H1 (cell line): ENCODE data around the gene STT3B. TPM values are rescaled to one million over a fixed set of nuclear protein-coding genes. Genes with fewer than 3 reads are reported as not detected.

Experiments
- CTCF ChIA-PET: fragments of 300-600 bp; sonication (Branson Sonifier 250); formaldehyde crosslinking; loops from one replicate; lab custom pipeline; 2021; ENCODE audit not compliant: partially characterized antibody; lab: Charles Lee
- POLR2A ChIA-PET: fragments of 300-600 bp; sonication (Branson Sonifier 250); formaldehyde crosslinking; loops from one replicate; lab custom pipeline; 2021; ENCODE audit warnings: inconsistent platforms; ENCODE audit not compliant: partially characterized antibody; lab: Charles Lee
- DNase-seq, 2 experiments: peaks; one replicate each; pipeline versions ENCODE4 v3.0.0 to v3.0.0-alpha.2; 2010 to 2022; ENCODE audit warnings: low spot score in 2 of 2, low read depth in 1 of 2, mixed read lengths in 1 of 2
- FAIRE-seq: peaks from 2 replicates; lab custom pipeline; 2011; peaks lifted over from hg19 to GRCh38; lab: Jason Lieb, UNC
- H2AFZ ChIP-seq: 2 replicates; pipeline ENCODE4 v1.8.1; 2012; ENCODE audit warnings: low read length, inconsistent platforms
- H2AK5ac ChIP-seq: 2 replicates; pipeline ENCODE4 v1.6.1; 2013; ENCODE audit warnings: low read depth, low read length
- H2BK120ac ChIP-seq: replicated peaks from 2 replicates; pipeline ENCODE3; 2013; ENCODE audit warnings: low read depth, low read length, inconsistent platforms
- H2BK12ac ChIP-seq: 2 replicates; pipeline ENCODE4 v1.6.1; 2013; ENCODE audit warnings: low read depth, low read length
- H2BK15ac ChIP-seq: 2 replicates; pipeline ENCODE4 v1.6.1; 2013; ENCODE audit warnings: low read length
- H2BK20ac ChIP-seq: 2 replicates; pipeline ENCODE4 v1.6.1; 2013; ENCODE audit warnings: low read length
- H2BK5ac ChIP-seq: 2 replicates; pipeline ENCODE4 v1.6.1; 2013; ENCODE audit warnings: low read depth, low read length
- H3K14ac ChIP-seq: 2 replicates; pipeline ENCODE4 v1.6.1; 2013; ENCODE audit warnings: inconsistent platforms; ENCODE audit not compliant: insufficient read length
- H3K18ac ChIP-seq: 2 replicates; pipeline ENCODE4 v1.6.1; 2013; ENCODE audit warnings: low read length; ENCODE audit errors: extremely low read depth
- H3K23ac ChIP-seq: 2 replicates; pipeline ENCODE4 v1.6.1; 2013; ENCODE audit warnings: inconsistent platforms; ENCODE audit not compliant: insufficient read length
- H3K23me2 ChIP-seq: 2 replicates; pipeline ENCODE4 v1.6.1; 2013; ENCODE audit warnings: low read depth, low read length
- H3K27ac ChIP-seq: 2 replicates; pipeline ENCODE4 v1.6.1; 2011; ENCODE audit warnings: low read depth, low read length, inconsistent platforms
- H3K27me3 ChIP-seq, 4 experiments: replicated peaks in 1 of 4; 1 replicate in 1 of 4; 2 replicates in 3 of 4; pipeline versions ENCODE4 v1.6.1 to v1.8.1; 2011 to 2013; ENCODE audit warnings: low read length in 3 of 4, mild to moderate bottlenecking in 3 of 4, inconsistent platforms in 2 of 4, mixed read lengths in 2 of 4, moderate library complexity in 1 of 4; ENCODE audit not compliant: control insufficient read depth in 3 of 4, insufficient read depth in 3 of 4; ENCODE audit errors: extremely low read depth in 1 of 4
- H3K36me3 ChIP-seq, 4 experiments: 2 replicates each; pipeline versions ENCODE4 v1.6.1 to v1.8.1; 2011 to 2013; ENCODE audit warnings: mild to moderate bottlenecking in 4 of 4, low read length in 3 of 4, moderate library complexity in 2 of 4, control low read depth in 1 of 4, inconsistent platforms in 1 of 4; ENCODE audit not compliant: insufficient read depth in 4 of 4, control insufficient read depth in 2 of 4
- H3K4ac ChIP-seq: replicated peaks from 2 replicates; pipeline ENCODE3; 2013; ENCODE audit warnings: low read length, low read depth, mixed read lengths, inconsistent platforms; ENCODE audit not compliant: insufficient read length
- H3K4me1 ChIP-seq, 4 experiments: replicated peaks in 1 of 4; 1 replicate in 1 of 4; 2 replicates in 3 of 4; pipeline versions ENCODE4 v1.6.1 to v1.8.1; 2011 to 2013; ENCODE audit warnings: low read length in 3 of 4, inconsistent platforms in 2 of 4, mixed read lengths in 1 of 4; ENCODE audit not compliant: insufficient read depth in 4 of 4, control insufficient read depth in 3 of 4
- H3K4me2 ChIP-seq, 2 experiments: 2 replicates each; pipeline versions ENCODE4 v1.6.1 to v1.8.1; 2011 to 2013; ENCODE audit warnings: low read depth in 2 of 2, low read length in 2 of 2, control low read depth in 1 of 2, inconsistent platforms in 1 of 2, mild to moderate bottlenecking in 1 of 2; ENCODE audit not compliant: insufficient read depth in 1 of 2
- H3K4me3 ChIP-seq, 4 experiments: fragments of 200-600, 300-600 bp in 1 of 4; sonication (generic), shearing (Covaris generic), sonication (Bioruptor Twin) in 1 of 4; 2 replicates each; pipeline versions ENCODE4 v1.5.1 to v1.8.1; 2011 to 2016; ENCODE audit warnings: low read length in 4 of 4, low read depth in 3 of 4, control low read depth in 2 of 4, inconsistent platforms in 2 of 4, mild to moderate bottlenecking in 2 of 4, mixed read lengths in 1 of 4, moderate library complexity in 1 of 4; ENCODE audit not compliant: insufficient read depth in 2 of 4; ENCODE audit errors: extremely low read depth in 1 of 4
- H3K56ac ChIP-seq: replicated peaks from 2 replicates; pipeline ENCODE3; 2013; ENCODE audit warnings: low read depth, mild to moderate bottlenecking, mixed read lengths, low read length, inconsistent platforms; ENCODE audit not compliant: insufficient read length
- H3K79me1 ChIP-seq: 2 replicates; pipeline ENCODE4 v1.6.1; 2013; ENCODE audit warnings: low read depth, low read length, control low read depth
- H3K79me2 ChIP-seq, 2 experiments: 2 replicates each; pipeline versions ENCODE4 v1.6.1 to v1.8.1; 2012 to 2013; ENCODE audit warnings: low read length in 2 of 2, mild to moderate bottlenecking in 2 of 2, inconsistent platforms in 1 of 2; ENCODE audit not compliant: insufficient read depth in 2 of 2, control insufficient read depth in 1 of 2
- H3K9ac ChIP-seq, 4 experiments: replicated peaks in 1 of 4; 1 replicate in 1 of 4; 2 replicates in 3 of 4; pipeline versions ENCODE4 v1.6.1 to v1.8.1; 2011 to 2013; ENCODE audit warnings: low read depth in 3 of 4, low read length in 3 of 4, control low read depth in 2 of 4, mild to moderate bottlenecking in 2 of 4, moderate library complexity in 2 of 4, inconsistent platforms in 1 of 4; ENCODE audit errors: extremely low read depth in 1 of 4
- H3K9me3 ChIP-seq, 2 experiments: 2 replicates each; pipeline versions ENCODE4 v1.6.1 to v1.8.1; 2012 to 2013; ENCODE audit warnings: mild to moderate bottlenecking in 2 of 2, moderate library complexity in 2 of 2, control low read depth in 1 of 2, inconsistent platforms in 1 of 2, low read depth in 1 of 2, low read length in 1 of 2, mixed read lengths in 1 of 2; ENCODE audit not compliant: insufficient read depth in 2 of 2
- H4K20me1 ChIP-seq, 2 experiments: replicated peaks in 1 of 2; 2 replicates each; pipeline versions ENCODE3 to v1.8.1; 2011 to 2013; ENCODE audit warnings: inconsistent platforms in 2 of 2, low read length in 2 of 2, mild to moderate bottlenecking in 1 of 2; ENCODE audit not compliant: insufficient read depth in 2 of 2, control insufficient read depth in 1 of 2
- H4K5ac ChIP-seq: 2 replicates; pipeline ENCODE4 v1.6.1; 2013; ENCODE audit warnings: low read length, low read depth, mixed read lengths, inconsistent platforms; ENCODE audit not compliant: insufficient read length
- H4K8ac ChIP-seq: 2 replicates; pipeline ENCODE4 v1.8.0; 2013; ENCODE audit warnings: mild to moderate bottlenecking, moderate library complexity, low read length, inconsistent platforms; ENCODE audit not compliant: insufficient read depth; ENCODE audit errors: extremely low read depth
- H4K91ac ChIP-seq: replicated peaks from 2 replicates; pipeline ENCODE3; 2013; ENCODE audit warnings: low read length, mixed read lengths, inconsistent platforms; ENCODE audit not compliant: insufficient read length
- CBX8 ChIP-seq: fragments of 300-800, 300-1000 bp; sonication (generic); IDR thresholded peaks from 2 replicates; pipeline ENCODE4 v1.7.1; 2016; ENCODE audit warnings: low read depth, low read length, borderline replicate concordance
- CTBP2 ChIP-seq: IDR thresholded peaks from 2 replicates; pipeline ENCODE4 v1.7.0; 2011; ENCODE audit warnings: borderline replicate concordance, mild to moderate bottlenecking, moderate library complexity, mixed read lengths, low read length; ENCODE audit not compliant: insufficient read depth, insufficient read length
- WGBS, 2 experiments: shearing (Covaris generic) in 1 of 2; methylation state at CpG; one replicate each; pipeline versions ENCODE4 v1.1.6 to v1.1.7; 2013 to 2015; ENCODE audit warnings: low lambda C conversion rate in 2 of 2, mixed read lengths in 2 of 2, inconsistent platforms in 1 of 2, low coverage in 1 of 2, missing lambda C conversion rate in 1 of 2; ENCODE audit not compliant: insufficient replicate concordance in 2 of 2, insufficient coverage in 1 of 2, insufficient read length in 1 of 2; ENCODE audit errors: extremely low coverage in 1 of 2, missing lambda C conversion rate in 1 of 2; 5-methylcytosine and 5-hydroxymethylcytosine counted together
- polyA plus RNA-seq, 7 experiments: library from polyadenylated mRNA; depleted of rRNA in 3 of 7; stranded (reverse) in 5 of 7; unstranded in 2 of 7; fragments of >200 nt in 5 of 7; fragments of 200-250 nt in 2 of 7; gene quantifications; 1 replicate in 5 of 7; 2 replicates in 1 of 7; 4 replicates in 1 of 7; pipeline versions ENCODE4 v1.2.1 to v1.2.3, GENCODE V29; 2011 to 2013; ENCODE audit warnings: missing spikeins in 2 of 7, mixed read lengths in 2 of 7
- total RNA-seq: library from RNA; stranded (reverse); fragmentation: NEBNext Ultra II Directional; extraction: Animal tissue kit (Norgen Biotek cat#: 25700); gene quantifications from 2 replicates; pipeline ENCODE4 v1.2.1, GENCODE V29; 2021

The STT3B gene
- total and polyA plus RNA-seq, 2 of the 8 experiments (the other 6 are each of a cell fraction or from before 2014, with no cell fraction given), result 43.5 to 134 TPM

DNA sequence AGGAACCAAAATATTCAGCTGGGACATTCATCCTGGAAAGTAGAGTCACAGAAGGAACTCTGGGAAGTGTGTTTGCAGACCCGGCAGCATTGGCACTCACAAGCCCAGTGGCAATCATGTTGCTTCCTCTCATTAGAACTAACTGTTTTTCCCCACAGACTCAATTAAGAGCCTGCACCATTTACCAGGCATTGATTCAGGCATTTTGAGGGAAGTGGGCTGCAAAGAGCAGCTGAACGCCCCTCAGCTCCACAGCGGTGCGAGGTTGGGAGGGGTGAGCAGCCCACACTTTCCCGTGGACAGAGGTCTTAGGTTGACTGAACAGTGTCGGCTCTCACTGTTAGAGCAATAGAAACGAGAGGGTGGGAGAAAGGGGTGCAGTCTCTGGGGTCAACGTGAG, 143.8 kb downstream of the STT3B start:
- no peak overlapping the region for H3K4ac ChIP-seq
- peaks cover 0 to 6% (median 2%) of the 10 kb centered on the region in 4 experiments; a peak in 2 of 7 replicates for H3K4me1 ChIP-seq
- no peak overlapping the region for H4K91ac ChIP-seq
- no peaks in the 10 kb centered on the region for H3K79me2 ChIP-seq
- whole genome bisulfite sequencing, 2 experiments, result 92% methylated on average over 8 of the region's 8 CpGs; no CpG with 5 or more reads in 1 of the 2 experiments
- H3K23ac ChIP-seq, result no peak overlapping the region
- no peak overlapping the region for H2BK5ac ChIP-seq
- no peak overlapping the region; the same call in 1 of the 2 replicates for H3K18ac ChIP-seq
- no peak overlapping the region for H3K56ac ChIP-seq
- TF ChIP-seq CTBP2 (no peak), CBX8 (no peak)
- no peak overlapping the region for H2BK15ac ChIP-seq
- no peak for FAIRE-seq
- H3K27ac ChIP-seq, result no peak overlapping the region
- H4K5ac ChIP-seq, result no peak overlapping the region
- no peak overlapping the region for H2BK12ac ChIP-seq
- H4K20me1 ChIP-seq, result no peaks in the 10 kb centered on the region
- H3K23me2 ChIP-seq, result no peaks in the 10 kb centered on the region
- H3K9ac ChIP-seq, result no peak overlapping the region
- no peak overlapping the region for H2AFZ ChIP-seq
- no peaks in the 10 kb centered on the region for H3K9me3 ChIP-seq
- peaks cover 5% of the 10 kb centered on the region; the same call in 1 of the 2 replicates for H3K79me1 ChIP-seq
- no peak for DNase-seq
- no peaks in the 10 kb centered on the region for H3K27me3 ChIP-seq
- H3K14ac ChIP-seq, result no peak overlapping the region
- H2AK5ac ChIP-seq, result no peak overlapping the region
- CTCF ChIA-PET, result interaction anchor here (1.4 kb wide), 1 partner anchor 19 kb away, joined by 3 read pairs; no protein-coding TSS in a partner anchor
- H4K8ac ChIP-seq, result no peak overlapping the region
- H2BK120ac ChIP-seq, result no peak overlapping the region
- H3K4me2 ChIP-seq, result no peak overlapping the region
- POLR2A ChIA-PET, result interaction anchor here (1.0 kb wide), 1 partner anchor 14 kb away, joined by 3 read pairs; no protein-coding TSS in a partner anchor
- no peak overlapping the region for H3K4me3 ChIP-seq
- H3K36me3 ChIP-seq, result peaks cover 0 to 5% (median 1%) of the 10 kb centered on the region in 4 experiments; a peak in 1 of 8 replicates
- no peak overlapping the region for H2BK20ac ChIP-seq
